Cardiac muscle cell (in vitro differentiated cells and primary cell): ENCODE data around the gene KCNQ1. TPM values are rescaled to one million over a fixed set of nuclear protein-coding genes. Genes with fewer than 3 reads are reported as not detected.
A peak's percentile ranks its signal among the peaks of the same experiment; 100 is the strongest.

Experiments used
- DNase-seq, 2 donors: peaks; one replicate each; pipeline versions ENCODE4 v3.0.0 to v3.0.0-alpha.2; 2010 to 2017; ENCODE audit warnings: low read depth in 1 of 2, low spot score in 1 of 2
- H3K27ac ChIP-seq: fragments of 200-600 bp; sonication (generic); 2 replicates; pipeline ENCODE4 v1.5.1; 2016
- H3K27me3 ChIP-seq: fragments of 200-600 bp; sonication (generic); 2 replicates; pipeline ENCODE4 v1.6.0; 2016; ENCODE audit warnings: control low read depth
- H3K36me3 ChIP-seq: fragments of 200-600 bp; sonication (generic); 2 replicates; pipeline ENCODE4 v1.5.1; 2016; ENCODE audit warnings: control low read depth
- H3K4me1 ChIP-seq: fragments of 200-600 bp; sonication (generic); 2 replicates; pipeline ENCODE4 v1.8.1; 2017; ENCODE audit warnings: low read depth, mild to moderate bottlenecking, mixed run types
- H3K4me3 ChIP-seq: fragments of 200-600 bp; sonication (generic); 2 replicates; pipeline ENCODE4 v1.5.1; 2016; ENCODE audit warnings: mild to moderate bottlenecking
- H3K9me3 ChIP-seq: fragments of 200-600 bp; sonication (generic); 2 replicates; pipeline ENCODE4 v1.5.1; 2017; ENCODE audit warnings: low read depth, mild to moderate bottlenecking, control low read depth
- CTCF ChIP-seq: IDR thresholded peaks from 2 replicates; pipeline ENCODE4 v1.5.1; 2012; ENCODE audit warnings: low read depth, mild to moderate bottlenecking, low read length
- polyA plus RNA-seq: library from polyadenylated mRNA; unstranded; fragments of >200 nt; fragmentation: Nextera tagmentation; extraction: Ambion mirVana; gene quantifications from 2 replicates; pipeline ENCODE4 v1.2.1, GENCODE V29; 2016
- total RNA-seq: library from RNA; depleted of rRNA; stranded (reverse); fragments of >200 nt; gene quantifications from 2 replicates; pipeline ENCODE4 v1.2.3, GENCODE V29; 2016

Gene KCNQ1
- total and polyA plus RNA-seq, 2 experiments from 2014 or later = 13.9 to 18.6 TPM

GRCh38 chr11:2471804-2472096, 26.9 kb downstream of the KCNQ1 start:
- no peaks in the 10 kb centered on the region for H3K36me3 ChIP-seq
- no peaks in the 10 kb centered on the region for H3K9me3 ChIP-seq
- no peak for DNase-seq
- no peaks in the 10 kb centered on the region for H3K4me1 ChIP-seq
- peaks cover 25% of the 10 kb centered on the region for H3K27me3 ChIP-seq
- no peak overlapping the region for H3K27ac ChIP-seq
- H3K4me3 ChIP-seq = no peak overlapping the region
- no peak for TF ChIP-seq CTCF

GRCh38 chr11:2472428-2473186, 27.8 kb downstream of the KCNQ1 start:
- no peak overlapping the region for H3K4me3 ChIP-seq
- TF ChIP-seq CTCF = no peak
- H3K9me3 ChIP-seq = no peaks in the 10 kb centered on the region
- peaks cover 23% of the 10 kb centered on the region for H3K27me3 ChIP-seq
- no peaks in the 10 kb centered on the region for H3K4me1 ChIP-seq
- DNase-seq = no peak
- H3K36me3 ChIP-seq = no peaks in the 10 kb centered on the region
- H3K27ac ChIP-seq = no peak overlapping the region

GRCh38 chr11:2473361-2474058, 28.7 kb downstream of the KCNQ1 start:
- DNase-seq = no peak
- Histone ChIP-seq H3K36me3 (no peaks in the 10 kb centered on the region), H3K4me3 (no peak overlapping the region), H3K4me1 (no peaks in the 10 kb centered on the region), H3K27ac (no peak overlapping the region), H3K9me3 (no peaks in the 10 kb centered on the region), H3K27me3 (peaks cover 18% of the 10 kb centered on the region)
- TF ChIP-seq CTCF = no peak

GRCh38 chr11:2474059-2474901, 29.5 kb downstream of the KCNQ1 start:
- no peaks in the 10 kb centered on the region for H3K9me3 ChIP-seq
- no peak for TF ChIP-seq CTCF
- H3K36me3 ChIP-seq = no peaks in the 10 kb centered on the region
- H3K4me3 ChIP-seq = no peak overlapping the region
- peaks cover 13% of the 10 kb centered on the region for H3K27me3 ChIP-seq
- H3K4me1 ChIP-seq = no peaks in the 10 kb centered on the region
- H3K27ac ChIP-seq = no peak overlapping the region
- DNase-seq = no peak

GRCh38 chr11:2475136-2475918, 30.5 kb downstream of the KCNQ1 start:
- no peak for TF ChIP-seq CTCF
- peaks cover 7% of the 10 kb centered on the region for H3K27me3 ChIP-seq
- no peak overlapping the region for H3K27ac ChIP-seq
- no peak overlapping the region for H3K4me3 ChIP-seq
- no peaks in the 10 kb centered on the region for H3K4me1 ChIP-seq
- peak in 1 of 2 donors; percentile 25 for DNase-seq
- no peaks in the 10 kb centered on the region for H3K9me3 ChIP-seq
- H3K36me3 ChIP-seq = no peaks in the 10 kb centered on the region
